NCI-H82 (cell line): ENCODE results near the gene NAGS.
"Not testable (repeated sequence)": the region's sequence is repeated elsewhere in the genome, so short reads cannot be mapped to it uniquely, and the experiment has no call there.

ENCODE experiments used
- DNase-seq: peaks from one replicate; lab custom pipeline; 2025; lab: John Stamatoyannopoulos, UW

The NAGS gene

GRCh38 chr17:44043272-44043696 is 38.9 kb downstream of the NAGS start:
- DNase-seq: no peak

GRCh38 chr17:44044071-44044470 is 39.6 kb downstream of the NAGS start:
- DNase-seq: no peak

GRCh38 chr17:44045486-44045885 is 41.1 kb downstream of the NAGS start:
- DNase-seq: no peak

GRCh38 chr17:44046893-44047292 is 42.5 kb downstream of the NAGS start:
- DNase-seq: not testable (repeated sequence)

GRCh38 chr17:44049294-44050060 is 45.1 kb downstream of the NAGS start:
- DNase-seq: peak; percentile 25

- no peak for DNase-seq
Measured at GRCh38 chr17:44053125-44053872, 48.9 kb downstream of the NAGS start.
